GM19463 (cell line): ENCODE measurements around the gene PLIN4.
"Not testable (repeated sequence)": the region's sequence is repeated elsewhere in the genome, so short reads cannot be mapped to it uniquely, and the experiment has no call there.

Experiments
- ATAC-seq: cut with Tn5 transposase; IDR thresholded peaks from one replicate; pipeline ENCODE4 v1.9.1; 2021; ENCODE audit warnings: mild to moderate bottlenecking, moderate library complexity; ENCODE audit not compliant: unreplicated experiment

The PLIN4 gene, protein sequence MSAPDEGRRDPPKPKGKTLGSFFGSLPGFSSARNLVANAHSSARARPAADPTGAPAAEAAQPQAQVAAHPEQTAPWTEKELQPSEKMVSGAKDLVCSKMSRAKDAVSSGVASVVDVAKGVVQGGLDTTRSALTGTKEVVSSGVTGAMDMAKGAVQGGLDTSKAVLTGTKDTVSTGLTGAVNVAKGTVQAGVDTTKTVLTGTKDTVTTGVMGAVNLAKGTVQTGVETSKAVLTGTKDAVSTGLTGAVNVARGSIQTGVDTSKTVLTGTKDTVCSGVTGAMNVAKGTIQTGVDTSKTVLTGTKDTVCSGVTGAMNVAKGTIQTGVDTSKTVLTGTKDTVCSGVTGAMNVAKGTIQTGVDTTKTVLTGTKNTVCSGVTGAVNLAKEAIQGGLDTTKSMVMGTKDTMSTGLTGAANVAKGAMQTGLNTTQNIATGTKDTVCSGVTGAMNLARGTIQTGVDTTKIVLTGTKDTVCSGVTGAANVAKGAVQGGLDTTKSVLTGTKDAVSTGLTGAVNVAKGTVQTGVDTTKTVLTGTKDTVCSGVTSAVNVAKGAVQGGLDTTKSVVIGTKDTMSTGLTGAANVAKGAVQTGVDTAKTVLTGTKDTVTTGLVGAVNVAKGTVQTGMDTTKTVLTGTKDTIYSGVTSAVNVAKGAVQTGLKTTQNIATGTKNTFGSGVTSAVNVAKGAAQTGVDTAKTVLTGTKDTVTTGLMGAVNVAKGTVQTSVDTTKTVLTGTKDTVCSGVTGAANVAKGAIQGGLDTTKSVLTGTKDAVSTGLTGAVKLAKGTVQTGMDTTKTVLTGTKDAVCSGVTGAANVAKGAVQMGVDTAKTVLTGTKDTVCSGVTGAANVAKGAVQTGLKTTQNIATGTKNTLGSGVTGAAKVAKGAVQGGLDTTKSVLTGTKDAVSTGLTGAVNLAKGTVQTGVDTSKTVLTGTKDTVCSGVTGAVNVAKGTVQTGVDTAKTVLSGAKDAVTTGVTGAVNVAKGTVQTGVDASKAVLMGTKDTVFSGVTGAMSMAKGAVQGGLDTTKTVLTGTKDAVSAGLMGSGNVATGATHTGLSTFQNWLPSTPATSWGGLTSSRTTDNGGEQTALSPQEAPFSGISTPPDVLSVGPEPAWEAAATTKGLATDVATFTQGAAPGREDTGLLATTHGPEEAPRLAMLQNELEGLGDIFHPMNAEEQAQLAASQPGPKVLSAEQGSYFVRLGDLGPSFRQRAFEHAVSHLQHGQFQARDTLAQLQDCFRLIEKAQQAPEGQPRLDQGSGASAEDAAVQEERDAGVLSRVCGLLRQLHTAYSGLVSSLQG (N-terminal part only)

DNA sequence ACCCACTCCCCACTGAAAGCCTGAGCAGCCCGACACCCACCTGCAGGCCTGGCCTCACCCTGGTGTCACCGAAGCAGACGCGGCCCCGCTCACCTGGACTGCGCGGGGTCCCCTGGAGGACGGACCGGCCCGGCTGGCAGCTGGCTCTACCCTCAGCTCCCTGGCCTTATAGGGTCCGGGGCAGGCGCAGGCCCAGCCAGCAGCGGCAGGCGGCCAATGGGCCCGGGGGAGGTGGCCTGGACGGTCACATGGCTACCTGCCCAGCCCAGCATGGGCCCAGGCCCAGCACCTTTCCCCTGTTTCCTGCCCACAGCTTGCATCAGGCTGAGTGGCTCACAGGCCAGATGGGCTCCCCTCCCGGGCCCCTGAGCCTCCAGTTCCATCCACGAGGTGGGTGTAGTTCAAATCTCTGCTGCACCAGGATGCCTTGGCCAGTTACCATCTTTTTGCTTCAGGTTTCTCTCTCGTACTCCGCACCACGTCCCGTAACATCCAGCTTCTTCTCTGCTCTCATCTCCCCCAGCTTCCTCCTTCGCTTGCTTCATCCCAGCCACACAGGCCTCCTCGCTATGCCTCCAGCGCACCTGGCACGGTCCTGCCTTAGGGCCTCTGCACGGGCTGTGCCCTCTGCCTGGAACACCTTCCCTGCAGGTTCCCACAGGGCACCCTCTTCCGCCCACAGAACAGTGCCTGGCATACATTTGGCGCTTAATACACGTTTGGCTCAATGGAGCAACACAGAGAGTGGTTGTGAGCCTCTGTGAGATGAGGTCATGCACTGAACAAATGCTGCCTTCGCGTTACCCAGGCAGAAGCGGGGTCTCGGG is at the start of gene PLIN4:
Gene PLIN4, minus strand, starts transcription at position 142 of the 827 bp plus-strand sequence. CDS start 214 bp downstream, outside the sequence.
- ATAC-seq: no peak

DNA sequence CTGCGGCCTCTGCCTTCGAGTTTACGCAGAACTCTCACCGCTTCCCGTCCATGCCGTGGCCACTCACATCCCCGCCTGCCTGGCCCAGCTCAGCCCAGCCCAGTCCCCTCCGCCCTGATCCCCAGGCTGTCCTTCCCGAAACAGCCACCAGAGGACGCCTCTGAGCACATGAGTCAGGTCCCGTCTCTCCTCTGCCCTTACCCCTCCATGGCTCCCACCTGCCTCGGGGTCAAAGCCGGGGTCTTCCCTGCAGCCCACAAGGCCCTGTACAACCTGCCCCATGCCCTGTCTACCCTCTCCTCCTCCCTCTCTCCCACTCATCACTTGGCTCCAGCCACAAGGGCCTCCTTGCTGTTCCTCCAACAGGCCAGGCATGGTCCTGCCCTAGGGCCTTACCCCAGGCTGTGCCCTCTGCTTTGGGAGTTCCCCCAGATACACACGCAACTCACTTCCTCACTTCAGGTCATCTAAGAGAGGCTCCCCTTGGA is 49.3 kb upstream of the PLIN4 start:
- ATAC-seq: no peak

DNA sequence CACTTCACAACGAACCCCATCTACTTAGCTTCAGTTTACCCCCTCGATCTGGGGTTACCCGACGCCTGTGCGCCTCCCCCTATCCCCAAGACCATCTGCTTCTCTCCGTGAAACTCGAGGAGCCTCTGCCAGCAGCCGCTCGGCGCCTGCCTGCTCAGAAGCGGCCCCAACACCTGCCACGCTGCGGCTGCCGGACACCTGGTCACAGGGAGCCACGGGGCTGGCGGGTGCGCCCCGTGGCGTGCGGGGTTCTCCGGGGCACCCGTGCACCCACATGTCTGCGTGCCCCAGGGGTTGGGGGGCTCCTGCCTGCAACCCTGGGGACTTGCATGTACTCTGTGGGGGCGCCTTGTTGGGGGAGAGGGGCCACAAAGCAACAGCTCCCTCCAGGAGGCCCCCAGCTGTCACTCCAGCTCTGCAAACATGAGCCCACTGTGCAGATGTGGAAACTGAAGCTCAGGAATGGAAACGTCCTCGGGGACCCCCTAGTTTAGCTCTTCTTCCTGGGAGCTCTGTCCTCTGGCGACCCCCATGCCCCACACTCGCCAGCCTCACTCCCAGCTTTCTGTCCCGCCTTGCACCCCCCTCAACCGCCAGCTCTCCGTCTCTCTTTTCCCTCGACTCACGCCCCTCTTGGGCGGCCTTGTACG is 48.2 kb upstream of the PLIN4 start:
- no peak for ATAC-seq

DNA sequence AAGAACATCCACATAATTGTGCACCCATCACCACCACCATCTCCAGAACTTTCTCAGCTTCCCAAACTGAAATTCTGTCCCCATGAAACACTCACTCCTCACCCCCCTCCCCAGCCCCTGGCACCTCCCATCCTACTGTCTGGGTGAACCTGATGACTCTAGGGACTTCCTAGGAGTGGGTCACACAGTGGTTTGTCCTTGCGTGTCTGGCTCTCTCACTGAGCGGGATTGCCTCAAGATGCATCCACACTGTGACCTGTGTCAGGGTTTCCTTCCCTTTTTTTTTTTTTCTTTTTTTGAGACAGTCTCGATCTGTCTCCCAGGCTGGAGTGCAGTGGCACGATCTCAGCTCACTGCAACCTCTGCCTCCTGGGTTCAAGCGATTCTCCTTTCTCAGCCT is 45.3 kb upstream of the PLIN4 start:
- not testable (repeated sequence) for ATAC-seq

DNA sequence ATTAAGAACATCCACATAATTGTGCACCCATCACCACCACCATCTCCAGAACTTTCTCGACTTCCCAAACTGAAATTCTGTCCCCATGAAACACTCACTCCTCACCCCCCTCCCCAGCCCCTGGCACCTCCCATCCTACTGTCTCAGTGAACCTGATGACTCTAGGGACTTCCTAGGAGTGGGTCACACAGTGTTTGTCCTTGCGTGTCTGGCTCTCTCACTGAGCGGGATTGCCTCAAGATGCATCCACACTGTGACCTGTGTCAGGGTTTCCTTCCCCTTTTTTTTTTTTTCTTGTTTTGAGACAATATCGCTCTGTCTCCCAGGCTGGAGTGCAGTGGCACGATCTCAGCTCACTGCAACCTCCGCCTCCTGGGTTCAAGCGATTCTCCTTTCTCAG is 43.8 kb upstream of the PLIN4 start:
- not testable (repeated sequence) for ATAC-seq

DNA sequence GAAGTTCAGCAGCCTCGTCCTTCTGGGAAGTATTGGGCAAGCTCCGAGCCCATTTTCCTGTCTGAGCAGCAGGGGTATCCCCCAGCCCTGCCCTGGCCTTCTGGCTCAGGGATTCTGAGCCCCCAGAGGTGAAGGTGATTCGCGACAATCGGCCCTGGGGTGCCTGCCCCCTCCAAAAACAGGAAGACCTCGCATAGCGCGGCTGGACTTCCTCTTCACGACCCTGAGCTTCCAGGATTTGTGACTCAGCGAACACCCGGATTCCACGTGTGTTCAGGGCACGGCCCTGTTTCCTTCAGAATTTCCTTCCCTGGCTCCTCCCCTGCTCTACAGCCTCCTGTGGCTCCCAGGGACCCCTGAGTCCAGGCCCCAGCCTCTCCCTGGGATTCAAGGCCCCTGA is 41.3 kb upstream of the PLIN4 start, which contains the start of gene SEMA6B:
Gene SEMA6B, minus strand, starts transcription at position 116 of the 400 bp plus-strand sequence. CDS start 1,227 bp downstream, outside the sequence.
- ATAC-seq: no peak

DNA sequence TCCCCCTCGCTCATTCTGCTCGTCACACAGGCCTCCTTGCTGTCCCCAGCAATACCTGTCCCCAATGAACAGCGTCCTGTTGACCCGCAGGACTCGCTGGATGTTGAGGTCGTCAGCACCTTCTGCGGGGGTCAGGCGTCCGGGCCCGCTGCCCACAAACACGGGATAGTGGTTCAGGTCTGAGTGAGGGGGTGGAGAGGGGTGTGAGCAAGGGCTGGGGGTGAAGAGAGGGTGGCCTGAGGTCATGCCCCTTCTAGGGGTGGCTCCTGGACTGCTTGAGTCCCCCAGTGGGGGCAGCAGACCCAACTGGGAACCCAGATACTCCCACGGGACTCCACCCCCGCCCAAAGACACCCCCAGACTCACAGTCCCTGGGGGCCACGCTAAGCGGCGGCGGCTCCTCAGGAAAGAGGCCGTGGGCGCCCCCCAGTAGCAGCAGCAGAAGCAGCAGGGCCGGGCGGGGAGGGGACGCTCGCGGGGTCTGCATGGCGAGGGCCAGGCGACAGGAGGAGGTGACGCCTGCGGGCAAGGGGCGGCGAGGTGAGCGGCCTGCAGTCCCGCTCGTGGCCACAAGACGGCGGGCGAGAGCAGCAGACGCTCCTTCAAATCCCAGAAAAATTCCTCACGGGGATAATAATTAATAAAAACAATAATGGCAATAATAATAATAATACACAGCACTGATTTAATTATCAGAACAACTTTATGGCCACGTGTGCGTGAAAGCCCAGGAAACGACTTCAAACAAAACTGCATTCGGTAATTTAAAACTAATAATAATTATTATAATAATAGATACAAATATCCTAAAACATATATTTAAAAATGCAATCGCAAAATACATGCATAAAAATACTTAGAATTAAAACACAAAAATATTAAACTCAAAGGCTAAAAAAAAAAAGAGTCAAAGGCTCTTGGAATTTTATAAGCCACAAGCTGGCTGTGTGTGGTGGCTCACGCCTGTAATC is 40.0 kb upstream of the PLIN4 start:
- ATAC-seq: no peak

DNA sequence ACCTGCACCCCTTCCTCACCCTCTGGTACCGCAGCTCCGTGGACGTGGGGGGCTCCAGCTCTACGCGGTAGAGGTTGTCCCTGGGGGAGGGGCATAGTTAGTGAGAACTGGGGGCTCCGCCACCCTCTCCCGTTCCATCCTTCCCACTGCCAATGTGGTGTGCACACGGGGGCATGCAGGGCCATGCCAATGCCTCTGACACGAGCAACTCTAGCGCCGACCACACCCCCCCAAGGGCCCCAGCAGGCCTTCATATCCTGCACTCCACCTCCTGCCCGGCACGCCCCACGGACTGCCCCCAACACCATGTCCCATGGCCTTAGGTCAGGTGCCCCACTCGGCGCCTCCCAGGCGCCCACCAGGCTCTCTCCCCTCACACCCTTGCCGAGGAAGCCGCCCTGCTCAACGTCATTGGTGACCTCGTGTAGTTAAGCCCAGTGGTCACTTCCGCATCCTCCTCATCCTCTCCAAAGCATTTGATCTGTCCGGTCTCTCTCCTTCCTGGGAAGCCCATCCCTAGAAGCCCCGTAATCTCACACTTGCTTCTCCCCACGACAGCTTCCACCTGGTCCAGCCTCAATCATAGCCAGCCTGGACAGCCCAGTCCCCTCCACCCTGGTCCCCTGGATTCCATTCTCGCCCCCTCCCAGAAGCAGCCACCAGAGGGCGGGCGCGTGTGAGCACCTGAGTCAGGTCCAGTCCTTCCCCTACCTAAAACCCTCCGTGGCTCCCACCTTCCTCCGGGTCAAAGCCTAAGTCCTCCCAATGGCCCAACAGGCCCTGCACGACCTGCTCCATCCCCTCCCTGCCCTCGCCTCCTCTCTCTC is 39.1 kb upstream of the PLIN4 start:
- no peak for ATAC-seq

DNA sequence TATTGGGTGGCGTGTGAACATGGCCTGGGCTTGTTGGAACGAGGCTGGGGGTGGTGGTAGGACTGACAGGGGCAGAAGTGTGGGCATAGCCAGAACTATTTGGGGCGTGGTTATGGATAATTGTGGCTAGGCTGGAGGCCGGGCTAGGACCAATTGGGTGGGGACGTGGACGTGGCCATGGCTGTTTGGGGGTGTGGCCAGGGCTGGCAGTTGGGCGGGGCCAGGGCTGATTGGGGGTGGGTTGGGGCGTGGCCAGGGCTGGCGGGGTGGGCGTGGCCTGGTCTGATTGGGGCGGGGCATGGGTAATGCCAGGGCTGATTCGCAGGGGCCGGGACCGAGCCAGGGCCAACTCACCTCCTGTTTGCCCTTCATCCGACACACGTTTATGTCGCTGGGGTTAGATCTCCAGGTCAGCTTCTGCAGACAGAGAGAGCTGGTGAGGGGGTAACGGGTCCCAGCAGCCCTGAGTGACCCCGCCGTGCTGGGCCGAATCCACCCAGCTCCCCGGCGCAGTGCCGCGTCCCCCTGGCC is 38.4 kb upstream of the PLIN4 start:
- ATAC-seq: no peak

DNA sequence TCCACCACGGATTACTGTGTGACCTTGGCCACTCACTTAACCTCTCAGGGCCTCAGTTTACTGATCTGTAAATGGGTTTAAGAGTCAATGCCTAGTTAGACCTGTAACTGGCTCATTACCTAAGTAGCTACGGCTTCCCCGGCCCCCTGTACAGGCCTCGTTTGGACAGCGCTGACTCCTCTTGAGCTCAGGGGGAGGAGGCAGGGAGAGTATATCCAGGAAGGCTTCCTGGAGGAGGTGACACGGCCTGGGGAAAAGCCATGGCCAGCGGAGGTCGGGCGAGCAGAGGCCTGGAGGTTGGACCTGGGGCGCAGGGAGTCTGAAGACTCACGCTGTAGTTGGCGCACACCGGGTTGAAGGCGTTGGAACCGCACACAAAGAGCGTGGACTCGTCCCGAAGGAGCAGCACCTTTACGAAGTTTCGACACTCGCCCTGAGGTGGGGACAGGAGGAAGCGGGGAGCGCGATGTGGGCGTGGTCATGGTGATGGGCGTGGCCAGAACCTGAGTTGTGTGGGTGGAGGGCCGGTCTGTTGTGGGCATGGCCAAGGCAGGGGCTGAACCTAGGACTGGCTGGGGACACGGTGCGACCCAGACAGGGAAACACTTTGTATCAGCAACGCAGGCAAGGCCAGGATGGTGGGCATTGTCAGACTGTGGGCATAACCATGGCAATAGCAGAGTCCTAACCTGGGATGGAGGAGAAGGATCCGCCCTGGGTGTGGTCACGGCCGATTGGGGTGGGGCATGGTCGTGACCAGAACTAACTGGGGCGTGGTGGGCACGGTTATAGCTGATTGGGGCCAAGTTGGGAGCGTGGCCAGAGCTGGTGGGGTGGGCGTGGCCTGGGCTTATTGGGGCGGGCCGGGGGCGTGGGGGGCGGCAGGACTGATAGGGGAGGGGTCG is 37.6 kb upstream of the PLIN4 start:
- ATAC-seq: no peak

DNA sequence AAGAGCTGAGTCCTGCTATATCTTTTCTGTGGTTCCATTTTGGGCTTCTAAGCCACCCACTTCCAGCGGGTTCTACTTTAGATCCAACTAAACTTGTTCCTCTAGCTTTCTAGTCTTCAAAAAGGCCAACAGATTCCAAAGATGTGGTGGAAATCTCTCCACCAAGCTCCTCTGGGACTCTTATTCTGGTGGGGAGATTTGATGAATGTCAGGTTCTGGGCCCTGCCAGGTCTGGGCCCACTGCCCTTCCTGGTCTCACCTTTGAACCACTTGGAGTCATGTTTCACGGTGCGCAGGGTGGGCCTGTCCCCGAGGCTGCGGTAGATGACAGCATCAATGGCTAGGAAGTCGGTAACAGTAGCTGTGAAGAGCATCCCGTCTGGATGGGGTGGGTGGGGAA is 36.4 kb upstream of the PLIN4 start:
- no peak for ATAC-seq

DNA sequence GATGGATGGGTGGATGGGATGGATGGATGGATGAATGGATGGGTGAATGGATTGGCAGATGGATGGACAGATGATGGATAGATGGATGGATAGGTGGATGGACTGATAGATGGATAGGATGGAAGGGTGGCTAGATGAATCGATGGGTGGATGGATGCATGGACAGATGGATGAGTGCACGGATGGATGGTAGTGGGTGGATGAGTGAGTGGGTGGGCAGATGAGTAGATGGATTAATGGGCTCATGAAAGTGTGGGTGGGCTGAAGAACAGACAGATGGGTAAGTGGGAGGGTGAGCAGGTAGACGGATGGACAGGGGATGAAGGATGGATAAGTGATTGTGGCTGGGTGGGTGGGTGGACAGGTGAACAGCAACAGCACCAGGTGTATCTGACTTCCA is 35.5 kb upstream of the PLIN4 start:
- ATAC-seq: no peak

DNA sequence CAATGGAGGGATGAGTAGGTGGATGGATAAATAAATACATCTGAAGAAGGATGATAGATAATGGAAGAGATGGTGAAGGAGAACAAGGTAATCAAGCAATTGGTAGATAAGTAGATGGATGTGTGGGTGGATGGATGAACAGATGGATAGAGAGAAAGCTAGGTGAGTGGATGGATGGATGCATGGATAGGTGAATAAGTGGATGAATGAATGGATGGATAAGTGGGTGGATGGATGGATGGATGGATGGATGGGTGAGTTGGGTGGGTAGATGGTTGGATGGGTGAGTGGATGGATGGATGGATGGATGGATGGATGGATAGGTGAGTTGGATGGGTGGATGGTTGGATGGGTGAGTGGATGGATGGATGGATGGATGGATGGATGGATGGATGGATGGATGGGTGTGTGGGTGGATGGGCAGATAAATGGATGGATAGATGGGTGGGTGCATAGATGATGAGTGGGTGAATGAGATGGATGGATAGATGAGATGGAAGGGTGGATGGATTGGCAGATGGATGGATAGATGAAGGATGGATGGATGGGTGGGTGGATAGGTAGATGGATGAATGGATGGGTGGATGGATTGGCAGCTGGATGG is 34.9 kb upstream of the PLIN4 start:
- ATAC-seq: no peak

DNA sequence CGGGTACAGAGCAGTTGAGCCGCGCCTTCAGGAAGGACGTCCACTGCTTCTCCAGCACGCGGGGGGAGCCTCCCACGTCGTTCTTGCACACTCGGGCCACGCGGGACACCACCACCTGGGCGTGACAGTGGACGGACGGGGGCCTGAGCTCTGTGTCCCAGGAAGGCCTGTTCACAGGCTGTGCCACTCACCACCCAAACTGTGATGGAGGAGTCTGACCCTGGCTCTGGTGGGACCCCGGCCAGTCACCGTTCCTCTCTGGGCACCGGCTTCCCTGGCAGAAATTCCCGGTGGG is 34.2 kb upstream of the PLIN4 start:
- no peak for ATAC-seq

DNA sequence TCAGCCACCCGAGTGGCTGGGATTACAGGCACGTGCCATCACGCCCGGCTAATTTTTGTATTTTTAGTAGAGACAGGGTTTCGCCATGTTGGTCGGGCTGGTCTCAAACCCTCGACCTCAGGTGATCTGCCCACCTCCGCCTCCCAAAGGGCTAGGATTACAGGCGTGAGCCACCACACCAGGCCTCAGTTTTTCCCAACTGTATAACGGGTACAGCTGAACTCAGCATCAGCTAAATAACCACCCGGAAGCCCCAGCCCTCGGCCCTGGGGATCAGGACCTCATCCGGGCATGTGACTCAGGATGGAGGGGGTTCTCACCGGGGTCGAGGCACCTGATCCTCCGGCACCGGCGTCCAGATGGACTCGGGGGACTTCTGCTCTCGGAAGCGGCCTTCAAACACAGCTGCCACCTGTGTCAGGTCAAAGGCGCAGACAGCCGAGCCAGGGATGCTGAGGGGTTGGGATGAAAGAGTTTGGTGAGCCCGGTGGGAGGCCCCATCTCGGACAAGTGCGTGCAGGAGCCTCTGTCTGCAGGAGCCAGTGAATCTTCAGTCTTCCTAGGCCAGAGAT is 32.3 kb upstream of the PLIN4 start:
- no peak for ATAC-seq

DNA sequence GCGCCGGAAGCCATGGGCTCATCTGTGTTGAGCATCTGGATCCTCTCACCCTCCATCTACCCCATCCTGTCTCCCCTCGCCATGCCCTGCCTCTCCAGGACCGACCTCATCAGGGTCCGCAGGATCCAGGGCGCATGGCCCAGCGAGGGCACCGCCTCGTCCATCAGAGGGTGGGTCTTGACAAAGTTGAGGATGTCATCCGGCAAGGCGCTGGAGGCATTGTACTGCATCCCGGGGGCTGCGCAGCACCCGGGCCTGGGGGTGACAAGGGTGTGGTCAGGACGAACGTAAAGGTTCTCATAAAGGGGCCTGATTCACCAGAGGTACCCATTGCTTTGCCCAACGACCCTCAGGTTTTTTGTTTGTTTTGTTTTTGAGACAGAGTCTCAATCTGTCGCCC is 31.7 kb upstream of the PLIN4 start:
- ATAC-seq: no peak
